ENCODE measurements around the gene NENF.
"Not testable (repeated sequence)": the region's sequence is repeated elsewhere in the genome, so short reads cannot be mapped to it uniquely, and the experiment has no call there.

Gene NENF

GRCh38 chr1:212432661-212433576 is at the start of gene NENF:
NENF (plus strand) TSS chr1:212432920; CDS start chr1:212432944, 24 bp downstream.
- peak; percentile 56 to 75 for DNase-seq (ENCODE audit: low read depth in 2 of 2)

DNA sequence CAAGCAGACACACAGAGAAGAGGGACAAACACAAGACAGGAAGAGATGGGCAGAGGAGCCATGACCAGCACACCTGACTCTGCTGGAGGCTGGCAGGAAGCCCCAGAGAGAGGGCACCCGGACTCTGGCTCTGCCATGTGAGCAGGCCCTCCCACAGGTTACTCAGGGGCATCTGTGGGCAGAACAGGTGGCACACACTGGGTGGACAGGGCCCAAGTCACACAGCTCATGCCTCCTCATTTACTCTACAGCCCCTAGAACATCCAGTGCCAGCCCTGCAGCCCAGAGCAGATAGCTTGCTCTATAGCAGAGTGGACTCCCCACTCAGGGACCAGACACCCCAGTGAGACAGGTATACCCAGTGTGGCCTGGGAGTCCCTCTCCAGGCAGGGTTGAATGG is 46.7 kb upstream of the NENF start:
- no peak for DNase-seq (ENCODE audit: low read depth in 2 of 2)

GRCh38 chr1:212388985-212389716 is 43.6 kb upstream of the NENF start:
- DNase-seq (ENCODE audit: low read depth in 2 of 2): no peak

- DNase-seq (ENCODE audit: low read depth in 2 of 2): not testable (repeated sequence)
Observed at GRCh38 chr1:212395678-212396437, 36.9 kb upstream of the NENF start.

GRCh38 chr1:212396638-212397037 is 36.1 kb upstream of the NENF start:
- no peak for DNase-seq (ENCODE audit: low read depth in 2 of 2)

GRCh38 chr1:212397171-212397570 is 35.5 kb upstream of the NENF start:
- no peak for DNase-seq (ENCODE audit: low read depth in 2 of 2)

- no peak for DNase-seq (ENCODE audit: low read depth in 2 of 2)
Observed at GRCh38 chr1:212401042-212401441, 31.7 kb upstream of the NENF start.

DNA sequence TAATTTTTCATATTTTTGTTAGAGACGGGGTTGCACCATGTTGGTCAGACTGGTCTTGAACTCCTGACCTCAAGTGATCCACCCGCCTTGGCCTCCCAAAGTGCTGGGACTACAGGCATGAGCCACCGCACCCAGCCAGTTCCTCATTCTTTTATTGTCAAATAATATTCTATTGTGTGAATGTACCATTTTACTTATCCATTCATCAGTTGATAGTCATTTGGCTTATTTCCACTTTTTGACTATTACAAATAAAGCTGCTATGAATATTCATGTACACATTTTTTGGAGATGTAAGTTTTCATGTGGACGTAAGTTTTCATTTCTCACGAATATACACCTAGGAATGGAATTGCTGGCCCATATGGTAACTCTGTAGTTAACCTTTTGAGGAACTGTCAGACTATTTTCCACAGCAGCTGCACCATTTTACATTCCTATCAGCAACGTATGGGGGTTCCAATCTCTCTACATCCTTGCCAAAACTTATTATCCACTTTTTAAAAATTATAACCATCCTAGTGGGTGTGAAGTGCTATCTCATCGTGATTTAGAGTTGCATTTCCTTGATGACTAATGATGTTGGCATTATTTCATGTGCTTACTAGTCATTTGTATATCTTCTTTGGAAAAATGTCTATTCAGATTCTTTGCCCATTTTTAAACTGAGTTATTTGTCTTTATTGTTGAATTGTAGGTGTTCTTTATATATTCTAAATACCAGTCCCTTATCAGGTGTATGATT is 30.7 kb upstream of the NENF start:
- no peak for DNase-seq (ENCODE audit: low read depth in 2 of 2)

GRCh38 chr1:212402666-212403321 is 29.9 kb upstream of the NENF start:
- no peak for DNase-seq (ENCODE audit: low read depth in 2 of 2)

- no peak for DNase-seq (ENCODE audit: low read depth in 2 of 2)
Observed at GRCh38 chr1:212410231-212410820, 22.4 kb upstream of the NENF start.

GRCh38 chr1:212412374-212412773 is 20.3 kb upstream of the NENF start:
- DNase-seq (ENCODE audit: low read depth in 2 of 2): no peak

DNA sequence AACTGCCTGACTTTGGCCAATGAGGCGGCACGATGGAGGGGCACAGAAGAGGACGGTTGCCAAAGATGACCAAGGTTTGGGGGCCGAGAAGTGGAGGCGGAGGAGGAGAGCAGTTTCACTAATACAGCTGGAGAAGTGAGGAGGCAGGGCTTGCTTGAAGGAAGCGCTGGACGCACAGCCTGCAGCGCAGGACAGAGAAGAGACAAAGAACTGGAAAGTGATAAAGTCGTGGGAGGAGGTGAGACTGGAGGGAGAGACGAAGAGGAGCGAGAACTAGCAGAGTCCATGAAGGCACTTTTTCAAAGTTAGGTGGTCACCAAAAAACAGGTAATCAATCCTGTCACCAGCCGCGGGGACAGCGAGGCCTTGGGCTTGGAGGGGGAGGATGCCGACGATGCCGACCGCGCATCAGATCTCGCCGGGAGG is 18.8 kb upstream of the NENF start:
- DNase-seq (ENCODE audit: low read depth in 2 of 2): no peak

GRCh38 chr1:212414328-212415106 is 18.2 kb upstream of the NENF start, which contains the start of gene PACC1:
PACC1 (minus strand) TSS chr1:212414886; CDS start chr1:212414757, 129 bp downstream.
- DNase-seq (ENCODE audit: low read depth in 2 of 2): peak; percentile 72 to 75

DNA sequence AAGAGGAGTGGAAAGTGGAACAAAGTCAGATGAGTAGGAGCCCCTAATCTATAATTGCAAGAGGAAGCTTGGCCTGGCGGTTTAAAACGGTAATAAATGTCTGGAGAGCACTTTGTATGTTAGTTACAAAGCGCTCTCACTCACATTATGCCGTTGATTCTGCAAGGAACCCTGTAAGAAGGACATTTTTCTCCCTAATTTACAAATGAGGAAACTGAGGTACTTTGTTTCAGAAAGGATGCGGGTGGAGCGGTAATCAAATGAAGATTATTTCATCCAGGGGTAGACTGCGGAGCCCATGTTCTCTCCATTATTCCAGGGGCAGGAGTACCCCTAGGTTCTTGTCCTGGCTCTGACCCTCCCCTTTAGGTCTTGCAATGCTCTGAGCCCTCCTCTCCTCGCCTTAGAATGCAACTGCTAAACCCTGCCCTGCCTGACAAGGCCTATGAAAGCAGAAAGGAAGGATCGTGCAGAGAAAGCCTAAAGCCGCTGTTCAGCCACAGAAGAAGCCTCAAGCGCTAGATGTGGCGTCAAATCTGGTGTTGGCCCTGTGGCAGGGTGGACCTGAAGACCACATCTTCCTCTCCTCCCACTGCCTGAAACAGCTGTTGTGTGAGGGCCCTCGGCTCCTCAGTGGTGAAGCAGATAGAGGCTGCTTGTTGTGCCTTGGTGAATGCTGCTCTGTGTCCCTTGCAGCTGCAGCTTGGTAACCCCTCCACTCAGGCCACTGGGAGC is 17.4 kb upstream of the NENF start:
- DNase-seq (ENCODE audit: low read depth in 2 of 2): no peak

- DNase-seq (ENCODE audit: low read depth in 2 of 2): no peak
Observed at GRCh38 chr1:212421165-212421564, 11.6 kb upstream of the NENF start.

DNA sequence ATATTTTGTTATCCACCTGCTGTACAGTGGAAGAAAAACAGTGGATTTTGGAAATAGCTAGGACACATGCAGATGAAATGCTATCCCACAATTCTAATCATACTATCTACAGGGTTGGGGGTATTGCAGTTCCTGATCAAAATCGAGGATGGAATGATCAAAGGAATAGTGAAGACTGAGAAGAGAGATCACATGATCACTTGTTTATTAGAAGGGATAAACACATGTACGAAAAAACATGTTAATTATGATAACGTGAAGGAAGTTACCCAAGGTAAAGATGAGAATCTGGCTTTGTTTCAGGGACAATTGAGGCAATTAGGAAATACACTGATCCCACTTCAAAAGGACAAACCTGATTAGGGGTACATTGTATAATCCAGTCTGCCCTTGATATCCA is 8.8 kb upstream of the NENF start:
- no peak for DNase-seq (ENCODE audit: low read depth in 2 of 2)

GRCh38 chr1:212428496-212428895 is 4.2 kb upstream of the NENF start:
- DNase-seq (ENCODE audit: low read depth in 2 of 2): no peak

- DNase-seq (ENCODE audit: low read depth in 2 of 2): no peak
Observed at GRCh38 chr1:212430416-212430815, 2.3 kb upstream of the NENF start.

GRCh38 chr1:212430955-212431394 is 1.7 kb upstream of the NENF start:
- DNase-seq (ENCODE audit: low read depth in 2 of 2): no peak
